H1 (cell line): ENCODE results near the gene SUSD6.

Experiments
- CTCF ChIP-seq, 3 experiments: IDR thresholded peaks; 1 replicate in 2 of 3; 2 replicates in 1 of 3; pipeline versions ENCODE4 v1.5.1 to v1.6.1; 2011; ENCODE audit warnings: low read length in 3 of 3, mild to moderate bottlenecking in 3 of 3, inconsistent platforms in 2 of 3, low read depth in 1 of 3, moderate library complexity in 1 of 3; ENCODE audit not compliant: insufficient read depth in 1 of 3; ENCODE audit errors: control extremely low read depth in 1 of 3
- SUZ12 ChIP-seq: fragments of 200-600 bp; sonication (generic); IDR thresholded peaks from 2 replicates; pipeline ENCODE4 v1.6.1; 2012; ENCODE audit warnings: mild to moderate bottlenecking, inconsistent platforms, low read length, moderate library complexity, mixed read lengths
- TF ChIP-seq, protein P1 (sequence below): IDR thresholded peaks from 2 replicates; pipeline ENCODE4 v1.6.1; 2011; ENCODE audit warnings: low read length, improper control_type of control experiment

DNA sequence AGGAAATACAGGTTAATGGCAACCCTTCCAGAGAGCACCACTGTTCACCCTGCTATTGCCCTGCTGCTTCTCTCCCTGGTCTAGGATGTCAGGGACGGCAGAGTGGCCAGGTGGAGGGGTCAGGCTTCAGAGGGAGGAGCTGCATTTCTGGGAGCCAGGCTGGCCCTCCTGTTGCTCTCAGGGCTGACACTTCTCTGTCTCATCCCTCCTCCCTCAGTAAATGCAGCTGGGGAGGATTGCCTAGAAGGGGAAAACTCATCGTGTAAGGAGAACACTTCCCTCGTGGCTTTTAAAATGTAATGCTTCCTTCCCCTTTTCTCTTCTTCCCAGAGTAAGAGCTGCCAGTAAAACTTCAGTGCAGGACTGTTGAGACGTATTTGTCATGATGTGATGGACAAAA, 20.8 kb downstream of the SUSD6 start:
- TF ChIP-seq, protein P1, sequence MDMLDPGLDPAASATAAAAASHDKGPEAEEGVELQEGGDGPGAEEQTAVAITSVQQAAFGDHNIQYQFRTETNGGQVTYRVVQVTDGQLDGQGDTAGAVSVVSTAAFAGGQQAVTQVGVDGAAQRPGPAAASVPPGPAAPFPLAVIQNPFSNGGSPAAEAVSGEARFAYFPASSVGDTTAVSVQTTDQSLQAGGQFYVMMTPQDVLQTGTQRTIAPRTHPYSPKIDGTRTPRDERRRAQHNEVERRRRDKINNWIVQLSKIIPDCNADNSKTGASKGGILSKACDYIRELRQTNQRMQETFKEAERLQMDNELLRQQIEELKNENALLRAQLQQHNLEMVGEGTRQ: no peak
- TF ChIP-seq CTCF (IDR thresholded peaks at IDR 0.05; ENCODE audit: control extremely low read depth in 1 of 3, insufficient read depth in 1 of 3, low read depth in 1 of 3, low read length in 3 of 3) (no peak), SUZ12 (no peak)
